ENCODE results near the gene UST.

Gene UST

DNA sequence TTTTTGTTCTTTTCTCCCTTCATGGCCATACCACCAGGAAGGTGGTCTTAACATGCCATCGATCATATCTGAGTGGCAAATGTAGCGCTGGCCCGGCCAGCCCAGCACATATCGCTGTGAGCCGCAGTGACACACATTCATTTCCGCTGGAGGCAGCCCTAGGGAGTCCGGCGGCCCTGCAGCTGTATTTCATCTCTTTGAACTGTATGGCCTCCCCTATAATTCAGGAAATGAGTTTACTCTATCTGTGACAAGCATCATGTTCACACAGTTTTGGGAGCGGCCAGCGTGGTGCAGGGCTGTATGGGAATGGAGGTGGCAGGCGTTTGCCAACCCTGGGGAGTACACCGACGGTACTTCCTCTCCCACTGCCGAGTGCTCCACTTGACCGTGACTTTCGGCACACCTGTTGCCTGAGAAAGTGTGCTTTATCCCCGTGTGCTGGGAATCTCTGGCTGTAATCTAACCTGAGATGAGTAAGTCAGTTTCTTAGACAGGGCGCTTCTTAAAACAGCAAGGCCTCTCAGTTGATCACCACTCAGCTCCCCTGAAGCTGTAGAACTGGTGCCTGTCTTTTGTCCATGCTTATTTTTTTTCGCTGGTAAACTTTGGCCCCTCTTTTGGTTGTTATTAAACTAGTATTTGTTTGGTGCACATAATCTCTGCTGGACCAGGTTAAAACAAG lies 313.6 kb downstream of the UST start:
- Histone ChIP-seq H3K9me2 (replicated peaks; ENCODE audit: insufficient read depth, low read length) (no peaks in the 10 kb centered on the region), H2AFZ (ENCODE audit: low read depth, low read length, severe bottlenecking) (no peak overlapping the region), H3K36me3 (ENCODE audit: low read length) (no peaks in the 10 kb centered on the region), H4K20me1 (ENCODE audit: low read depth, low read length) (no peaks in the 10 kb centered on the region), H3K27ac (ENCODE audit: low read depth, low read length) (no peak overlapping the region), H3K79me2 (ENCODE audit: insufficient read depth, low read length) (no peaks in the 10 kb centered on the region), H3F3A (ENCODE audit: insufficient read depth) (no peaks in the 10 kb centered on the region), H3K4me3 (ENCODE audit: insufficient read depth, low read length, poor library complexity, severe bottlenecking) (no peak overlapping the region), H3K4me2 (ENCODE audit: low read depth, low read length, poor library complexity, severe bottlenecking) (no peak overlapping the region), H3K9me3 (ENCODE audit: insufficient read depth, low read length) (no peaks in the 10 kb centered on the region), H3K27me3 (ENCODE audit: low read length) (no peaks in the 10 kb centered on the region), H3K9ac (ENCODE audit: low read length) (no peak overlapping the region)
- TF ChIP-seq, protein P1, sequence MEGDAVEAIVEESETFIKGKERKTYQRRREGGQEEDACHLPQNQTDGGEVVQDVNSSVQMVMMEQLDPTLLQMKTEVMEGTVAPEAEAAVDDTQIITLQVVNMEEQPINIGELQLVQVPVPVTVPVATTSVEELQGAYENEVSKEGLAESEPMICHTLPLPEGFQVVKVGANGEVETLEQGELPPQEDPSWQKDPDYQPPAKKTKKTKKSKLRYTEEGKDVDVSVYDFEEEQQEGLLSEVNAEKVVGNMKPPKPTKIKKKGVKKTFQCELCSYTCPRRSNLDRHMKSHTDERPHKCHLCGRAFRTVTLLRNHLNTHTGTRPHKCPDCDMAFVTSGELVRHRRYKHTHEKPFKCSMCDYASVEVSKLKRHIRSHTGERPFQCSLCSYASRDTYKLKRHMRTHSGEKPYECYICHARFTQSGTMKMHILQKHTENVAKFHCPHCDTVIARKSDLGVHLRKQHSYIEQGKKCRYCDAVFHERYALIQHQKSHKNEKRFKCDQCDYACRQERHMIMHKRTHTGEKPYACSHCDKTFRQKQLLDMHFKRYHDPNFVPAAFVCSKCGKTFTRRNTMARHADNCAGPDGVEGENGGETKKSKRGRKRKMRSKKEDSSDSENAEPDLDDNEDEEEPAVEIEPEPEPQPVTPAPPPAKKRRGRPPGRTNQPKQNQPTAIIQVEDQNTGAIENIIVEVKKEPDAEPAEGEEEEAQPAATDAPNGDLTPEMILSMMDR (IDR thresholded peaks at IDR 0.05; ENCODE audit: insufficient read depth, low read length, poor library complexity, severe bottlenecking) = no peak
- TF ChIP-seq EZH2phosphoT487 (conservative IDR thresholded peaks at IDR 0.05; ENCODE audit: low read length) = no peak

DNA sequence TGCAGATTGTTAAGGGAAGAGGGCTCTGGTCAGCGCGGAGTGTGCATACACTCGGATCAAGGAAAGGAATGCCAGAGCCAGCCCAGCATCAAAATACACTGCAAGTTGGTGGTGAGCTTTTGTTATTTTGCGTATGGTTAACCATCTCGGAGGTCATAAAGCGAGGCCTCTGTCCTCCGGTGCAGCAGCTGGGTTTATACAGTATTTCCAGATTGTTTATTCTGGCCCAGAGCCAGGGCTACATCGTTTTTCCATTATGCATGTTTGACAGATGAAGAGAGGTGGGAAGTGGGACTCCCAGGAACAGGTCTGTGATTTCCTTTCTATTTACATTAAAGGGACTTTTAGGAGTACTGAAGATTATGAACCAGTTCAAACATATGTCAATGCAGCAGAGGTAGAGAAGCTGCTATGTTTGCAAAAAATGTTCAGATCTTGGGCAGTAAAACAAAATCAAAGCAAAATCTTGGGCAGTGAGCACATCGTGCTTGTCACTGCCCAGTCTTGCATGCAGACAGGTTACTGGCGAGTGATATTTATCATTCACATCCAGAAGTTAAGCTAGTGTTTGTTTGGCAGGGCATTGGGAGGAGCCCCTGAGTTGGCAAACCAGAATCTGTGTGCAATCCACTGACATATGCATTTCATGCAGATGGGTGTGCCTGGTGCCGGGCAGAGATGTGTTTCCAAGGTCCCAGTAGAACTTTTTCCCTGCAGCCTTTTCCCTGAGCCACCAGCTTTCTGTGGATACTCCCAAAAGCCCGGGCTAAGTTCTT lies 314.3 kb downstream of the UST start:
- Histone ChIP-seq H3K4me3 (ENCODE audit: insufficient read depth, low read length, poor library complexity, severe bottlenecking) (no peak overlapping the region), H4K20me1 (ENCODE audit: low read depth, low read length) (no peaks in the 10 kb centered on the region), H3K9me2 (replicated peaks; ENCODE audit: insufficient read depth, low read length) (no peaks in the 10 kb centered on the region), H3K9me3 (ENCODE audit: insufficient read depth, low read length) (no peaks in the 10 kb centered on the region), H3K79me2 (ENCODE audit: insufficient read depth, low read length) (no peaks in the 10 kb centered on the region), H3K27me3 (ENCODE audit: low read length) (no peaks in the 10 kb centered on the region), H3K9ac (ENCODE audit: low read length) (no peak overlapping the region), H2AFZ (ENCODE audit: low read depth, low read length, severe bottlenecking) (no peak overlapping the region), H3F3A (ENCODE audit: insufficient read depth) (no peaks in the 10 kb centered on the region), H3K36me3 (ENCODE audit: low read length) (no peaks in the 10 kb centered on the region), H3K4me2 (ENCODE audit: low read depth, low read length, poor library complexity, severe bottlenecking) (no peak overlapping the region), H3K27ac (ENCODE audit: low read depth, low read length) (no peak overlapping the region)
- no peak for TF ChIP-seq EZH2phosphoT487 (conservative IDR thresholded peaks at IDR 0.05; ENCODE audit: low read length)
- TF ChIP-seq, protein P1 (IDR thresholded peaks at IDR 0.05; ENCODE audit: insufficient read depth, low read length, poor library complexity, severe bottlenecking) = no peak

DNA sequence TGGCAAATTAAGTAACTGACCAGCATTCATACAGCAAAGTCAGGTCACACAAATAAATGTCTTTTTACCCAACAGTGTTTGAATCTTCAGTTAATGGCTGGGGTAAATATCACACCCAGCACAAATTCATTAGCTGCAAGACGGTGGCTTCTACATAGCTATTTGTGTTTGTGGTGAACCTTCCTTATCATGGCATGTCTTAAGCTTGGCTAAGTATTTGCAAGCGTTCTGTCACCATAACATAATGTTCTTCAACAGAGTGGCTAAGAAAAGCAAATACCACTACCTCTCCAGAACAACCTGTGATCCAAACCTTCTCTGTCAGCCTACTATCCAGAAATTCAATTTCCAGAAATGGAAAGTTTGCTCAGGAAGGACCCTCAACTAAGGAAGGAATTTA lies 315.1 kb downstream of the UST start:
- Histone ChIP-seq H3K4me2 (ENCODE audit: low read depth, low read length, poor library complexity, severe bottlenecking) (no peak overlapping the region), H4K20me1 (ENCODE audit: low read depth, low read length) (no peaks in the 10 kb centered on the region), H3K9me2 (replicated peaks; ENCODE audit: insufficient read depth, low read length) (no peaks in the 10 kb centered on the region), H3K27ac (ENCODE audit: low read depth, low read length) (no peak overlapping the region), H3K4me3 (ENCODE audit: insufficient read depth, low read length, poor library complexity, severe bottlenecking) (no peak overlapping the region), H3K79me2 (ENCODE audit: insufficient read depth, low read length) (no peaks in the 10 kb centered on the region), H2AFZ (ENCODE audit: low read depth, low read length, severe bottlenecking) (no peak overlapping the region), H3K36me3 (ENCODE audit: low read length) (no peaks in the 10 kb centered on the region), H3K9ac (ENCODE audit: low read length) (no peak overlapping the region), H3K27me3 (ENCODE audit: low read length) (no peaks in the 10 kb centered on the region), H3K9me3 (ENCODE audit: insufficient read depth, low read length) (no peaks in the 10 kb centered on the region), H3F3A (ENCODE audit: insufficient read depth) (no peaks in the 10 kb centered on the region)
- no peak for TF ChIP-seq EZH2phosphoT487 (conservative IDR thresholded peaks at IDR 0.05; ENCODE audit: low read length)
- TF ChIP-seq, protein P1 (IDR thresholded peaks at IDR 0.05; ENCODE audit: insufficient read depth, low read length, poor library complexity, severe bottlenecking) = no peak

Data from SU-DHL-6 (cell line).